Activated gamma-delta T cell treated with Interleukin-2 at 50 U/mL for 16 hours (primary cell): ENCODE results near the gene SRP9.

Experiments used
- DNase-seq: peaks from one replicate; pipeline ENCODE4 v3.0.0-alpha.2; 2020

The SRP9 gene, protein sequence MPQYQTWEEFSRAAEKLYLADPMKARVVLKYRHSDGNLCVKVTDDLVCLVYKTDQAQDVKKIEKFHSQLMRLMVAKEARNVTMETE

DNA sequence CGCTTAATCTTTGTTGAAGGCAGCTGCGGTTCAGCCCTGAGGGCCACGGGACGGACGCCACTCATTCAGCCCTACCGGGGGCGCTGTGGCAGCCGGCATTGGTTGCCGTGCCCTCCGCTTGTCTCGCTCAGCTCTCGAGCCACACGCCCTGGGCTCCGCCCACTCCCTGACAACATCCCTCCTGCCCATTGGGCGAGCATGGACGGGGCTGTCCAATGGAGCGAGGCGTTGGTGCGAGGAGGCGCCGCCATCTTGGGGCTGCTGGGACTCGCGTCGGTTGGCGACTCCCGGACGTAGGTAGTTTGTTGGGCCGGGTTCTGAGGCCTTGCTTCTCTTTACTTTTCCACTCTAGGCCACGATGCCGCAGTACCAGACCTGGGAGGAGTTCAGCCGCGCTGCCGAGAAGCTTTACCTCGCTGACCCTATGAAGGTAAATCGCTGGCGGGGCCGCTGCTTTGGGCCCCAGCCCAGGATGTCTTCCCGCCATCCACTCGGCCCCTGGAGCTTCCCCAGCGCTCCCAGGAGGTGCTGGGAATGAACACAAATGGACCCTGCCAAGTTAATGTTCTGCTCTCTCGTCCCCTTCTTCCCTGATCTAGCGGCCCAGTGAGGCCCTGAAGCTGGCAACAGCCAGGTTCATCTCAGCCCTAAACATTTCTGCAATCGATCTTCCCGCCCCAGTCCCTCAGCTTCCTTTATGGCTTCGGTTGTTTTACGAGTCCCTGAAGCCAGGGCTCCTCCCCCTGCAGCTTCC is at the start of gene SRP9:
Gene SRP9, plus strand, starts transcription at position 244 of the 754 bp plus-strand sequence. Its CDS starts 115 bp downstream, at position 359.
- peak; percentile 99 for DNase-seq

DNA sequence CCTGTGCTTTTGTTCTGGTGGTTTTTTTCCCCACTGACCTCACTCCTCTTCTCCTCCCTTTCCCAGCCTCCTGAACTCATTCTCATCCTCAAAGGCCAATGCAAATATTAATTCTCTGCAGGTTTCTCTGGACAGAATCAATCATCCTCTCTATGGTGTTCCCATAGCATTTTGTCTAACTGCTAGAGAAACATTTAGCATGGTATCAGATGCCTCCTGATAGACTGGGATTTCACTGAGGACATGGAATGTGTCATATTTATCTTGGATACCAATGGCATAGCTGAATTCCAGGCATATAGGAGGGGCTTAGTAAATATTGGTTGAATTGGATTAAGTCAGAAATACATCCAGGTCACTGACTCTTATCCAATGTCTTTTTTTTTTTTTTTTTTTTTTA is 46.1 kb upstream of the SRP9 start:
- DNase-seq = no peak

GRCh38 chr1:225733254-225733653 is 44.4 kb upstream of the SRP9 start:
- DNase-seq = no peak

- DNase-seq = no peak
Measured at GRCh38 chr1:225735252-225736149, 42.1 kb upstream of the SRP9 start.

DNA sequence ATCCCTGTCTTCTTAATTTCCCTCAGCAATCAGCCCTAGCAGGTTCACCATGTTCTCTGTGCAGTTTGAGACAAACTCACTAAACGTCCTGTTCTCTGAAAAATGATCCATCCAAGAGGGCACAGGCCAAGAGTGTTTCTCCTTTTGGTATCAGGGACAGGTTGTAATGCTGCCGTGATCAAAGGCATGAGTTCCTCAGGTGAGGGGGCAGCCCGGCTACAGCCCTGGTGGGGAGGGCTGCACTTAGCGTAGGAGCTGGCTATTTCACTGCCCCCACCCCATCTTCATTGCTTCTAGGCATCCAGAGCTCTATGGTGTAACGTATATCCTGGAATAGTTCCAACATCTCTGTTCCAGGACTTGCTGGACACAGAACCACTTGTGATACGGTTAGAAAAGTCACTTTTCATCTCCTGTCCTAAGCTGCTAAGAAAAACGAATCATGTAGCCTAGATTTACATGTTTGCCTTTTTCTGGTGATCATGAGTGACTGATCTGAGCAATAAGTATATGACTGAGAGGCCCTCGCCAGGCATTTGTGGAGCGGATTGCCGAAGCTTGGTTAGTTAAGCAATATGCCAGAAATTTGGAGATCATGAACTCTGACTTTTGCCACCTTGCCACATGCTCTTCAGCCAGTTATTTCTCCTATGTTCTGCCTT is 41.1 kb upstream of the SRP9 start:
- DNase-seq = no peak

GRCh38 chr1:225737161-225737560 is 40.5 kb upstream of the SRP9 start:
- no peak for DNase-seq

- DNase-seq = no peak
Measured at GRCh38 chr1:225737866-225738265, 39.8 kb upstream of the SRP9 start.

GRCh38 chr1:225738763-225739162 is 38.9 kb upstream of the SRP9 start:
- DNase-seq = no peak

DNA sequence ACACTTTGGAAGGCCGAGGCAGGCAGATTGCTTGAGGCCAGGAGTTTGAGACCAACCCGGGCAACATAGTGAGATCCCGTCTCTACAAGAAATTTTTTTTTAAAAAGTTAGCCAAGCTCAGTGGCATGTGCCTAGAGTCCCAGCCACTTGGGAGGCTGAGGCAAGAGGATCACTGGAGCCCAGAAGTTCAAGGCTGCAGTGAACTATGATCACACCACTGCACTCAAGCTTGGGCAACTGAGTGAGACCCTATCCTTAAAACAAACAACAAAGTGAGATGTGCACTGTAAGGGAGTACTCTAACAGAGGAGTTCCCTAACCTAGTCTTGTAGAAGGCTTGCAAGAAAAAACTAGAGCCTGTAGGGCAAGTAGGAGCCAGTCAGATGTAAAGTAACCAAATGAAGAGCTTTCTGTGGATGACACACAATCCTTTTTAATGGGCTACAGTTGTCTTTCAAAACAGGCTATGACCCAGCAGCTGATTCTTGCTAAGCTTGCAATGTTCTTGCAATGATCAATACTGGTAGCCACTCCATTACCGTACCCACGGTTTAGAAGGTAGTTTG is 38.0 kb upstream of the SRP9 start:
- no peak for DNase-seq

DNA sequence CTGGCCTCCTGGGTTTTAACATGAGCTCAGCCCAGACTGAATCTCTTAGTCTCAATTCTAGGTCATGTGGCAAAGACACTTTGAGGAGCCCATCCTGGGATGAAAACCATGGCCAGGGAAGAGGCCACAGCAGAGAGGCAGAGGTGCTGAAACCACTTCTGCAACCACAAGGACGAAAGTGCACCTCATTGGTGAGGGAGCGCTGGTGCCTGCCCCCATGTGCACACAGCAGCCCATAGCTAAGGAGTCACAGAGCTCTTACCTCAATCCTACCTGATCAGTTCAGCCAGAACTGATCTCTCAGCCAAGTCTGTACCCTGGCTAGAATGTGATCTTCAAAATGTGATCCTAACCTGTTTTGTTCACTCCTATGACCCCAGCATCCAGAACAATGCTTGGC is 32.9 kb upstream of the SRP9 start:
- no peak for DNase-seq

- DNase-seq = no peak
Measured at GRCh38 chr1:225745273-225745672, 32.4 kb upstream of the SRP9 start.

DNA sequence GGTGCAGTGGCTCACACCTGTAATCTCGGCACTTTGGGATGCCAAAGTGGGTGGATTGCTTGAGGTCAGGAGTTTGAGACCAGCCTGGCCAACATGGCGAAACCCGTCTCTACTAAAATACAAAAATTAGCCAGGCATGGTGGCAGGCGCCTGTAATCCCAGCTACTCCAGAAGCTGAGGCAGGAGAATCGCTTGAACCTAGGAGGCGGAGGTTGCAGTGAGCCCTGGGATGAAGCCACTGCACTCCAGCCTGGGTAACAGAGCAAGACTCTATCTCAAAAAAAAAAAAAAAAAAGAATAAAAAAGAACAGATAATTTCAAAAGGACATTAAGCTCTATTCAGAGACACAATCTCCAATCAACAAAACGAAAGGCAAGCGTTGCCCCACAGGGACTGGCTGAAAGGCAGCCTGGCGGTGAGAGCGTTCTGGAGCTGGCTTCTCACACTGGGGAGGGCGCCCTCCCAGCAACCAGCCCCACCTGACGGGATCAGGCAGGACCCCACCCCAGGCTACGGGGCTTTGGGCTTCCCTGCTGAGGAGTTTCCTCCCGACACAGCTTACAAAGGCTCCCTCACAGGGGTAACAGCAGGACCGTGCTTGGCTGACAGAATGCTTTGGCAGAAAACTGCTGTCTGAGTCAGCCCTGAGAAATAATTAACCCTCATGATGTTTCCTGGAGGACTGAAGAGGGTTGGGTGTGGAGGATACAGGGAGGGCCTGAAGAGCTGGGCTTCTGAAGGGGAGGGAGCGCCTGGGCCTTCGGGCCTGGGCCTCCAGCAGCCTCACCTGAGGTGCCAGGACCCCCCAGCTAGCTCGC is 31.1 kb upstream of the SRP9 start:
- DNase-seq = no peak

DNA sequence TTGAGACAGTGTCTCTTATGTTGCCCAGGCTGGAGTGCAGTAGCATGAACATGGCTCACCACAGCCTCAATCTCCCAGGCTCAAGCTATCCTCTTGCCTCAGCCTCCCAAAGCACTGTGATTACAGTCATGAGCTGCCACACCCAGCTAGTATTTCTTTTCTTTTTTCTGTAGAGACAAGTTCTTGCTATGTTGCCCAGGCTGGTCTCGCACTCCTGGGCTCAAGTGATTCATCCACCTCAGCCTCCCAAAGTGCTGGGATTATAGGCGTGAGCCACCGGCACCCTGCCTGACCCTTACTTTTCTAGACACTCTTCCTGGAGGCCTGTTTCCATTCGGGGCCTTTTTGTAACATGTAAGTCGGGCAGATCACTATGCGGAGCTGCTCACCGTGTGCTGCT is 30.1 kb upstream of the SRP9 start:
- no peak for DNase-seq

DNA sequence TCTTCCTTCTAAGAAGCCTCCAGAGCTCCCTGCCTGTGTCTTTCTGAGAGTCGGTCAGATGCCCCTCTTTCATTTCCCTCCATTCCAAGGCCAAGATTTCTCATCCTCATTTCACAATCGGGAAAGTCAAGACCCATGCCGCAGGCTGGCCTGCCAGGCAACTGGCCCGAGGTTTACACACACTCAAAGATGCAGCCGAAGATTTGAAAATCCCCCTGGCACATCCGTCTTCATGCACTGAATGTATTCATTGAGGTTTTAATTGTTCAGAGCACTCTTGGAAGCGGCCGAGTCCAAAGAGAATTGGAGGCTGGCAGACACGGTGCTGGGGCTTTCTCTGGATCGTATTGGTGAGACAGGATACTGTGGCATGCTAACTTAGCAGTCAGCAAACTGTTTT is 29.1 kb upstream of the SRP9 start:
- no peak for DNase-seq

DNA sequence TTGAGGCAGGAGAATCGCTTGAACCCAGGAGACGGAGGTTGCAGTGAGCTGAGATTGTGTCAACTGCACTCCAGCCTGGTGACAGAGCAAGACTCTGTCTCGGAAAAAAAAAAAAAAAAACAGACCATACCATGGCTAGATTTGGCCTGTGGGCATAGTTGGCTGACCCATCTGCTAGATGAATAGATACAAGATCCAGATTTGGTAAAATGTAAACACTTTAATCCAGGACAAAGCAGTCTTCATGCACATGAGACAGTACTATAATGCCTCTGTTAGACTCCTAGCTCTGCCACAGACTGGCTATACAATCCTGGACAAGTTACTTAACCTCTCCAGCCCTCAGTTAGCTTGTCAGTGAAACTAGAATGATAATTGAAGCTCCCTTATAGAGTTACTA is 27.9 kb upstream of the SRP9 start:
- no peak for DNase-seq

DNA sequence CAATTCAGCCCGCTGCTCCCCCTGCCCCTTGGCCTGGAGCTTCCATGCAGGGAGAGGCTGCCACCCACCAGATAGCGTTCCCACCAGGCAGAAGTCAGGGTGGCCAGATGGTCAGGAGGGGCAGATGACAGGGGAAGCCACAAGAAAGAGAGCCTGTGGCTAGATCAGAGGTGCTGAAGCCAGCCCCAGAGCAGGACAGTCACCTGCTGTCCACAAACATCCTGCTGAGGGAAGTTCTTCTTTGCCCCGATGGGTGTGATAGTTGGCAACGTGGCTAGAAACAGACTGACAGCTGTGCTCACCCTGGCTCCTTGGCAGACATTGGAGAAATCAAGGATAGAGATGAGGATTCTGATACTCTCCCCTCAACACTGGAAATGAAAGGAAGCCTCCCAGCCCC is 27.2 kb upstream of the SRP9 start:
- DNase-seq = no peak

DNA sequence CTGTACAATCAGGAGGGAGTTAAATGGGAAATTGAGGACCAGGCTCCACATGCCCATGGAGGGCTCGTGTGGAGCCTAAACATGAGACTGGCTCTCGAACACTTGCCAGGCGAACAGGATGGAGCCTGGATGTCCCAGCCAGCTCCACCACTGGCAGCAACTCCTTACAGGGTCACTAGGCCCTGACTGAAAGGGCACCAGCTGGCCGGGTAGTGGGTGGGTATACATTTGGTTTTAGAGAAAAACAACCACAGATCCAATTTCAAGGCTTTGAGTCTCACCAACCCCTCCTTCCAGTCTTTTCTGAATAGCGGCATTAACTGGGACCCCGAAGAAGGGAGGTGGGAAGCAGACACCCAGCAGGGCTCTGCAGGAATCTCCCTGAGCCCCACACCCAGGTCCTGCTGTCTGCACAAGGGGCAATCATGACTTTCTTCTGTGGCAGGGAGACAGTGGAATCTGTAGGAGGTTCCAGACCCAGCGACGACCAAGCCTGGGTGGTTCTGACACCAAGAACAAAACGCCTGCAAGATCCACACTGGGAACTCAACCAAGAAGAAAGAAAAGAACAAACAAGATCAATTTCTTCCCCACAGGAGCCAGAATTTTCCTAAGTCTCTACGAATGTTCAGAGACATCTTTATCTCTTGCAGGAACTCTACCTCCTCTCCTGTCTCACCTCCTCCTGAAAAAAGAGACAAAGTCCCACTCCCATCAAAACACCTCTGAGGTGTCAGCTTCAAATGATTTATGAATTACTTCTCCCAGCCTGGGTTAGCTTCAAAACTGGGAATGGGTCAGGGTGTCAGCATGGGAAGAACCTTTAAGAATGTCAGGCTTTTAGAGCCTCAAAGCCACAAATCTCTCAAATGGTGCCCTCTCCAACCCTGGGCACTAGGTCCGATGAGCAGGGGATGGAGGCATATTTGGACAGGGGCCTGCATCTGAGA is 26.5 kb upstream of the SRP9 start:
- no peak for DNase-seq

DNA sequence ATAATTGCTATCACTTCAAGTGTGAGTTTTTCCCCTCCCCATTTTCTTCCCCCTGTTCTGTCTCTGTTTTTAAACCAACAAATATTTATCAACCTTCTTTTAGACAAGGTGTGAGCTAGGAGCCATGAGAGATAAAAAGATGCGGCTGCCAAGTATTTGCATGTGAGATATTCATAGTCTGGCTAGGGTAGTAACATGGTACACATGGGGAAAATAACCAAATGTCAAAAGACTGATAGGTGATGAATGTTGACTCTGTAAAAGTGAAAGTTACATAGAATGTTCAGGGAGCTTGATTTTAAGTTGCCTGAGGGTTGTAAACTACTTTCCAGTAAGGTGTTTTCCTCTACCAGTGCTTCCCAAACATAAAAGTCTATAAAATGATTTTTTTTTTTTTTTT is 25.4 kb upstream of the SRP9 start:
- no peak for DNase-seq

GRCh38 chr1:225754940-225755641 is 22.5 kb upstream of the SRP9 start:
- DNase-seq = no peak

DNA sequence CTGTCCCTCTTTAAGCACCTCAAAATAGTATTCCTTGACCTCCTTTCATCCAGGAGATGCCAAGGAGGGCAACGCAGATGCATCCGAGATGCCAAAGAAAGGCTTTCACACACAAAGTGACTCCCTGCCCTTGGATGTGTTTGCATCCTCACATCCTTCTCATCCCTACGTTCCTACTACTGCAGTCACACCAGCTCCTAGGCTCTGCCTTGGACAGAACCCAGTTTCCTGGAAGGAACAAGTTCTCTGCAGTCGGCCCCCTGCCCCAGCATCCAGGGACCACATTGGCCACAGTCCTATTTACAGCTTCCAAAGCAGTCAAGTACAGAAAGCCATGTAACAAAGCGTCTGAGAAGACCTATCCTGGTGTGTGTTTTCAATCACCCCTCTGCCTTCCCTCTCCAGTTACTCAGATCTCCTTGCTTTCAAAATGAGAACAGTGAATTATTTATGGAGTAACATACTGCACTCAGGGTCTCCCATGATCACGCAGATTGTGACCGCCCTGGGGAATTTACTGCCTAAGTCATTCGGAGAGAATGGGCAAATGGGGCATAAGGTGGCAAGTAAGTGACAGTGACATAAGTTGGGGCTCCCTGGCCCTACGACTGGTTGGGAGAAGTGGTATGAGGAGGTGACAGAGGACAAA is 21.8 kb upstream of the SRP9 start:
- no peak for DNase-seq
